GM18520 (cell line): ENCODE results near the gene TREX2.

Source experiments
- ATAC-seq: cut with Tn5 transposase; IDR thresholded peaks from one replicate; pipeline ENCODE4 v1.9.1; 2021; ENCODE audit not compliant: unreplicated experiment

Gene TREX2

GRCh38 chrX:153476666-153477363 is 31.0 kb upstream of the TREX2 start:
- ATAC-seq = no peak

- no peak for ATAC-seq
Measured at GRCh38 chrX:153475751-153476281, 30.0 kb upstream of the TREX2 start.

GRCh38 chrX:153475271-153475670 is 29.4 kb upstream of the TREX2 start:
- ATAC-seq = no peak

- ATAC-seq = no peak
Measured at GRCh38 chrX:153474718-153475117, 28.9 kb upstream of the TREX2 start.

GRCh38 chrX:153474266-153474665 is 28.4 kb upstream of the TREX2 start:
- no peak for ATAC-seq

- ATAC-seq = no peak
Measured at GRCh38 chrX:153473126-153473525, 27.3 kb upstream of the TREX2 start.

- no peak for ATAC-seq
Measured at GRCh38 chrX:153471663-153472280, 25.9 kb upstream of the TREX2 start.

GRCh38 chrX:153470411-153471363 is 24.8 kb upstream of the TREX2 start, which contains the start of gene HAUS7:
HAUS7 (minus strand) TSS chrX:153470576; CDS start chrX:153470557, 19 bp downstream.
- peak; percentile 55 for ATAC-seq

- peak; percentile 28 for ATAC-seq
Measured at GRCh38 chrX:153469811-153470410, 24.1 kb upstream of the TREX2 start.

- no peak for ATAC-seq
Measured at GRCh38 chrX:153468008-153468580, 22.2 kb upstream of the TREX2 start.

- no peak for ATAC-seq
Measured at GRCh38 chrX:153465691-153466380, 20.0 kb upstream of the TREX2 start.

- no peak for ATAC-seq
Measured at GRCh38 chrX:153464116-153464515, 18.3 kb upstream of the TREX2 start.

- no peak for ATAC-seq
Measured at GRCh38 chrX:153463556-153463955, 17.7 kb upstream of the TREX2 start.

GRCh38 chrX:153463031-153463430 is 17.2 kb upstream of the TREX2 start:
- no peak for ATAC-seq

GRCh38 chrX:153462291-153462690 is 16.4 kb upstream of the TREX2 start:
- ATAC-seq = no peak

- ATAC-seq = no peak
Measured at GRCh38 chrX:153460826-153461225, 15.0 kb upstream of the TREX2 start.

- ATAC-seq = no peak
Measured at GRCh38 chrX:153459986-153460385, 14.1 kb upstream of the TREX2 start.

- no peak for ATAC-seq
Measured at GRCh38 chrX:153458476-153458875, 12.6 kb upstream of the TREX2 start.

- no peak for ATAC-seq
Measured at GRCh38 chrX:153457827-153458466, 12.1 kb upstream of the TREX2 start.
